Spinal cord (tissue), 10 donors: ENCODE measurements around the gene PDCD1. TPM values are rescaled to one million over a fixed set of nuclear protein-coding genes. Genes with fewer than 3 reads are reported as not detected.

Experiments
- DNase-seq, 6 donors: peaks; one replicate each; pipeline versions ENCODE4 v3.0.0 to v3.0.0-alpha.2; 2013 to 2015; ENCODE audit warnings: low spot score in 6 of 6, low read depth in 4 of 6
- H3K27ac ChIP-seq: one replicate; pipeline ENCODE4 v1.5.1; 2013; ENCODE audit warnings: low read depth, low read length, control low read depth
- H3K27me3 ChIP-seq: one replicate; pipeline ENCODE4 v1.6.1; 2013; ENCODE audit warnings: low read length; ENCODE audit not compliant: control insufficient read depth, insufficient read depth
- H3K36me3 ChIP-seq: one replicate; pipeline ENCODE4 v1.6.1; 2013; ENCODE audit warnings: low read length; ENCODE audit not compliant: control insufficient read depth, insufficient read depth
- H3K4me1 ChIP-seq: one replicate; pipeline ENCODE4 v1.6.1; 2013; ENCODE audit warnings: low read length; ENCODE audit not compliant: control insufficient read depth, insufficient read depth
- H3K4me3 ChIP-seq: one replicate; pipeline ENCODE4 v1.5.1; 2013; ENCODE audit warnings: low read depth, low read length, control low read depth
- H3K9me3 ChIP-seq: one replicate; pipeline ENCODE4 v1.6.1; 2013; ENCODE audit warnings: low read length; ENCODE audit not compliant: control insufficient read depth, insufficient read depth
- WGBS: methylation state at CpG from one replicate; pipeline ENCODE4 v1.1.5; 2013; ENCODE audit warnings: missing lambda C conversion rate; ENCODE audit not compliant: insufficient coverage; 5-methylcytosine and 5-hydroxymethylcytosine counted together
- polyA plus RNA-seq, 2 donors: library from polyadenylated mRNA; unstranded; fragments of 120-200 nt; gene quantifications; one replicate each; pipeline ENCODE4 v1.2.1, GENCODE V29; 2013; ENCODE audit not compliant: insufficient read length in 2 of 2
- total RNA-seq, 2 donors: library from RNA; depleted of rRNA in 1 of 2; stranded (reverse); fragments of 120-200 nt in 1 of 2; fragments of >200 nt in 1 of 2; gene quantifications; one replicate each; pipeline versions ENCODE4 v1.2.3 to v1.2.4, GENCODE V29; 2013 to 2014
- donor health status: healthy.

Gene PDCD1
- total and polyA plus RNA-seq, 4 donors = 0.06 to 0.20 TPM; not detected in 2

DNA sequence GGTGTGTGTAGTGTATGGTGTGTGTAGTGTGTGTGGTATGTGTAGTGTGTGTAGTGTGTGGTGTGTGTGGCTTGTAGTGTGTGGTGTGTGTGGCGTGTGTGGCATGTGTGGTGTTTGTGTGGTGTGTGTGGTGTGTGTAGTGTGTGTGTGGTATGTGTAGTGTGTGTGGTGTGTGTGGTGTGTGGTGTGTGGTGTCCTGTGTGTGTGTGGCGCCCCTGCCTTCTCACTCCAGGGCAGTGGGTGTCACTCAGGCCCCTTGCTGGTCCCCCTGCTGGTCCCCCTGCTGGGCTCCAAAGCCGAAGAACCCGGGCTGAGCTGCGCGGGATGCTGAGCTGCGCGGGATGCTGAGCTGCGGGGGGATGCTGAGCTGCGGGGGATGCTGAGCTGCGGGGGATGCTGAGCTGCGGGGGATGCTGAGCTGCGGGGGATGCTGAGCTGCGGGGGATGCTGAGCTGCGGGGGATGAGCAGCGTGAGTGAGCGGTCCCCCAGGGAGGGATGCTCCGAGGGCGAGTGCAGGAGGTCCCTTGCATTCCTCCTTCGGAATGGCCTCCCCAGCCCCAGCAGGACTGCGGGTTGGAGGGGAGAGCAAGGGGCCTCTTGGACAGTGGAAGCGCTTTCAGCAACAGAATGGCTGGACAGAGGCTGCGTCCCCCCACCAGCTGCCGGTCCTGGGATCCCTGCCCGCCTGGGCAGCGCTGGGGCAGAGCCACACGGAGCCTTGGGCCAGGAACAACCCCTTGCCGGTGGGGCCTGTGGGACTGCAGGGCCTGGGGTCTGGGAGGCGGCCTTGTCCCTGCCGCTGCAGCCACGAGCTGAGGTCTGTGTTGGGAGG is 7.5 kb upstream of the PDCD1 start:
- DNase-seq = peak in 2 of 6 donors; percentile 44 to 62
- WGBS = 11% methylated on average over 29 of the region's 31 CpGs
- Histone ChIP-seq H3K27me3 (peaks cover 2% of the 10 kb centered on the region), H3K27ac (peak overlapping the region; percentile 57), H3K9me3 (no peaks in the 10 kb centered on the region), H3K4me1 (peaks cover 68% of the 10 kb centered on the region), H3K36me3 (peaks cover 11% of the 10 kb centered on the region), H3K4me3 (no peak overlapping the region)

DNA sequence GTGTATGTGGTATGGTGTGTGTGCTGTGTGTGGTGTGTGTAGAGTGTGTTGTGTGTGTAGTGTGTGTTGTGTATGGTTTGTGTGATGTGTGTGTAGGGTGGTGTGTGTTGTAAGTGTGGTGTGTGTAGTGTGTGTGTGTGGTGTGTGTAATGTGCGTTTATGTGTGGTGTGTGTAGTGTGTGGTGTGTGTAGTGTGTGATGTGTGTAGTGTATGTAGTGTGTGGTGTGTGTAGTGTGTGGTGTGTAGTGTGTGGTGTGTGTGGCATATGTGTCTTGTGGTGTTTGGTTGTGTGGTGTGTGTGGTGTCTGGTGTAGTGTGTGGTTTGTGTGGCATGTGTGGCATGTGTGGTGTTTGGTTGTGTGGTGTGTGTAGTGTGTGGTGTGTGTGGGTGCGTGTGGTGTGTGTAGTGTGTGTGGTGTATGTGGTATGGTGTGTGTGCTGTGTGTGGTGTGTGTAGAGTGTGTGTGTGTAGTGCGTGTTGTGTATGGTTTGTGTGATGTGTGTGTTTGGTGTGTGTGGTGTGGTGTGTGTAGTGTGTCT is 6.8 kb upstream of the PDCD1 start:
- no peak for DNase-seq
- 100% methylated on average over 3 of the region's 3 CpGs for WGBS

DNA sequence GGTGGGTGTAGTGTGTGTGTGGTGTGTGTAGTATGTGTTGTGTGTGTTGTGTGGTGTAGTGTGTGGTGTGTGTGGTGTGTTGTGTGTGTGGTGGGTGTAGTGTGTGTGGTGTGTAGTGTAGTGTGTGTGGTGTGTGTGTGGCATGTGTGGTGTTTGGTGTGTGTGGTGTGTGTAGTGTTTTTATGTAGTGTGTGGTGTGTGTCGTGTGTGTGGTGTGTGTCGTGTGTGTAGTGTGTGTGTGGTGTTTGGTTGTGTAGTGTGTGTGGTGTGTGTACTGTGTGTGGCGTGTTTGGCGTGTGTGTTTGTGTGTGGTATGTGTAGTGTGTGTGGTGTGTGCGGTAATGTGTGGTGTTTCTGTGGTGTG is 6.1 kb upstream of the PDCD1 start:
- Histone ChIP-seq H3K4me1 (peaks cover 66% of the 10 kb centered on the region), H3K27me3 (peaks cover 2% of the 10 kb centered on the region), H3K36me3 (peaks cover 3% of the 10 kb centered on the region), H3K4me3 (no peak overlapping the region), H3K27ac (no peak overlapping the region), H3K9me3 (no peaks in the 10 kb centered on the region)
- 96% methylated on average over 5 of the region's 5 CpGs for WGBS
- no peak for DNase-seq

More for the DNA sequence above, 6.8 kb upstream of the PDCD1 start:
- peaks cover 9% of the 10 kb centered on the region for H3K36me3 ChIP-seq
- peaks cover 2% of the 10 kb centered on the region for H3K27me3 ChIP-seq
- H3K9me3 ChIP-seq = no peaks in the 10 kb centered on the region
- H3K27ac ChIP-seq = no peak overlapping the region
- no peak overlapping the region for H3K4me3 ChIP-seq
- peaks cover 66% of the 10 kb centered on the region for H3K4me1 ChIP-seq

DNA sequence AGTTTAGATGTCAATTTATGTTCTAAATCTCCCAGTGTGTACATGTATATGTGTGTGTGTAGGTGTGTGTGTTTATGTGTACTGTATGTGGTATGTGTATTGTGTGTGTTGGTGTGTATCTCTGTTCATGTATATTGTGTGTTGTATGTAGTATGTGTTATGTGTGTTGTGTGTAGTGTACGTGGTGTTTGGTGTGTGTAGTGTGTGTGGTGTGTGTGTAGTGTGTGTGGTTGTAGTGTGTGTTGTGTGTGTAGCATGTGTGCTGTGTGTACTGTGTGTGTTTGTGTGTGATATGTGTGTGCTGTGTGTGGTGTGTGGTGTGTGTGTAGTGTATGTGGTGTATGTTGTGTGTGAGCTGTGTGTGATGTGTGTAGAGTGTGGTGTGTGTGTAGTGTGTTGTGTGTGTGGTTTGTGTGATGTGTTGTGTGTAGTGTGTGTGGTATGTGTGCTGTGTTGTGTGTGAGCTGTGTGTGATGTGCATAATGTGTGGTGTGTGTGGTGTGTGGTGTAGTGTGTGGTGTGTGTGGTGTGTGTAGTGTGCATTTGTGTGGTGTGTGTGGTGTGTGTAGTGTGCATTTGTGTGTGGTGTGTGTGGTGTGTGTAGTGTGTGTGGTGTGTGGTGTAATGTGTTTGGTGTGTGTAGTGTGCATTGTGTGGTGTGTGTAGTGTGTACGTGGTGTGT is 5.6 kb upstream of the PDCD1 start:
- Histone ChIP-seq H3K9me3 (no peaks in the 10 kb centered on the region), H3K4me3 (no peak overlapping the region), H3K36me3 (no peaks in the 10 kb centered on the region), H3K27me3 (peaks cover 2% of the 10 kb centered on the region), H3K4me1 (peaks cover 66% of the 10 kb centered on the region), H3K27ac (no peak overlapping the region)
- DNase-seq = no peak
- 83% methylated on average over 2 of the region's 2 CpGs for WGBS

DNA sequence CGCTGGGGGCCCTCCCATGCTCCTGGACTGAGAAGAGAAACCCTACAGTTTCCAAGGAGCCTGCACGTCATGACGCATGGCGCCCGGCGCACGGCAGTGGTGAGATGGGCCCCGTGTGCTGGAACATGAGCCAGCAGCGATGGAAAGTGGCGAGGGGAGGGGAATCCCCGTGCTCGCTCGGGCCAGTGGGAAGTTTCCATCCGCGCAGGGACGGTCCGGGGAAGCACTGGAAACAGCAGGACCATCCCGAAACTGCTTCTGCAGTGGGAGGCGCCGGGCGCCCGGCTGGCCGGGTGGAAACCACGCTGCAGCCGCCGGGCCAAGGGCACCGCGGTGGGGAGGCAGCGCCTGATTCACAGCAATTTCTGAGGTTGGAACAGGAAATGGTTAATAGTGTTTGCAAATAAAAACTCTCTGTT is 4.9 kb upstream of the PDCD1 start:
- 40% methylated on average over 26 of the region's 29 CpGs for WGBS
- H3K4me3 ChIP-seq = no peak overlapping the region
- peaks cover 67% of the 10 kb centered on the region for H3K4me1 ChIP-seq
- no peaks in the 10 kb centered on the region for H3K36me3 ChIP-seq
- no peaks in the 10 kb centered on the region for H3K9me3 ChIP-seq
- no peak for DNase-seq
- no peak overlapping the region for H3K27ac ChIP-seq
- H3K27me3 ChIP-seq = peaks cover 2% of the 10 kb centered on the region

DNA sequence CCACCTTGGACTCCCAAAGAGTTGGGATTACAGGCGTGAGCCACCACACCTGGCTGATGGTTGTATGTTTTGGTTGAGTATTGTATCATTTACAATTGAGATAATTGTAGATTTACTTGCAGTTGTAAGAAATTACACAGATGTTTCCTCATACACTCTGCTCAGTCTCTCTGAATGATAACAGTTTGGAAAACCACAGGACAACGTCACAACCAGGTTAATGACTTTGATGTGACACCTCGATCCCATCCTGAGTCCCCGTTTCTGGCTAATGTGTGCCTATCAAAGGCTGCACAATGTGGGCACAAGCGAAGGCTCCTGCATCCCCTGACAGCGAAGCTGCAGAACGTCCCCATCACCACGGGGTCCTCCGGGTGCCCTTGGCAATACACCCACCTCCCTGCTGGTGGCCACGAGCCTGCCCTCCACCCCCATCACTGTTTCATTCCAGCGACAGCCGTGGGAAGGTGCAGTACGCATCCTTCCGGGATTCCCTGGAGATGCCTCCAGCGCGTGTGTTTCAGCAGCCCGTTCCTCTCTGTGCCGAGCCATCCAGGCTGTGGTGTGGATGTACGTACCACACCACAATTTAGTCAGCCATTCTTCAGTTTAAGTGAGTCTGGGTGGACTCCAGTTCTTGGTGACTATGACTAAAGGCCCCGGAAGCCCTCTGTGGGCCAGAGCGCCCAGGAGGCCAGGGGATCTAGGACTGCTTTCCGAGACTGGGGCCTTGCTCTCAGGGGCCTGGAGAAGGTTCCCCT is 4.3 kb upstream of the PDCD1 start:
- Histone ChIP-seq H3K4me3 (no peak overlapping the region), H3K27ac (no peak overlapping the region), H3K36me3 (no peaks in the 10 kb centered on the region), H3K27me3 (peaks cover 2% of the 10 kb centered on the region), H3K4me1 (peaks cover 65% of the 10 kb centered on the region), H3K9me3 (no peaks in the 10 kb centered on the region)
- WGBS = 85% methylated on average over 19 of the region's 22 CpGs
- no peak for DNase-seq

DNA sequence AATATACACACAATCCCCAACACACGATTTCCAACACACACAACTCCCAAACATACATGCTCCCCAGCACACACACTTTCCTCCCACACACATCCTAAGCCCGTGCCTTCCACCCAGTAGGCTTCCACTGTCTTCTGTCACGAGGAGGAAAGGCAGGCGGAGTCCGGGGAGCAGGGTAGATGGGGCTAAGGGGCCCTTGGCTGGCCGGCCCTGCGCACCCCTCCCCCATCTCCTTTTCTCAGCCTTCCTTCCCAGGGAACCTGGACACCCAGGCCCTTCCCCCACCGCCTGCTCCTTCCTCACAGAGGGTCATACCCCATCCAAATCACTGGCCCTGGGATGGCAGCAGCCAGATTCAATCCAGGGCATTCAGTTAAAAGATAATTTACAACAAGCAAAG is 3.4 kb upstream of the PDCD1 start:
- no peaks in the 10 kb centered on the region for H3K36me3 ChIP-seq
- H3K27me3 ChIP-seq = peaks cover 2% of the 10 kb centered on the region
- peaks cover 57% of the 10 kb centered on the region for H3K4me1 ChIP-seq
- H3K9me3 ChIP-seq = no peaks in the 10 kb centered on the region
- 78% methylated on average over 2 of the region's 8 CpGs for WGBS
- no peak for DNase-seq
- no peak overlapping the region for H3K4me3 ChIP-seq
- H3K27ac ChIP-seq = no peak overlapping the region

DNA sequence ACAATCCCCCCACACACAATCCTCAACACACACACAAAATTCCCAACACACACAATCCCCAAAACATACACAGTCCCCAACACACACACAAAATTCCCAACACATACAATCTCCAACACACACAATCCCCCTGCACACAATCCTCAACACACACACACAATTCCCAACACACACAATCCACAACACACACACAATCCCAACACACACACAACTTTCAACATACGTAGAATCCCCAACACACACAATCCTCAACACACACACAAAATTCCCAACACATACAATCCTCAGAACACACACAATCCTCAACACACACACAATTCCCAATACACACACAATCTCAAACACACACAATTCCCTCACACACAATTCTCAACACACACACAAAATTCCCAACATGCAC is 2.6 kb upstream of the PDCD1 start:
- Histone ChIP-seq H3K36me3 (no peaks in the 10 kb centered on the region), H3K27ac (no peak overlapping the region), H3K27me3 (peaks cover 2% of the 10 kb centered on the region), H3K4me1 (peaks cover 48% of the 10 kb centered on the region), H3K4me3 (no peak overlapping the region), H3K9me3 (no peaks in the 10 kb centered on the region)
- WGBS = 95% methylated on average over 1 of the region's 1 CpG
- no peak for DNase-seq
